ENCODE measurements around the gene ZNF91. TPM values are rescaled to one million over a fixed set of nuclear protein-coding genes. Genes with fewer than 3 reads are reported as not detected.
"Not testable (repeated sequence)": the region's sequence is repeated elsewhere in the genome, so short reads cannot be mapped to it uniquely, and the experiment has no call there.

The ZNF91 gene
- total and polyA plus RNA-seq, 8 donors, result 6.4 to 139 (median 110) TPM

GRCh38 chr19:23318941-23319340 is 76.3 kb downstream of the ZNF91 start:
- 90 to 100% (median 100%) methylated on average over 1 to 2 of the region's 2 CpGs for WGBS, 5 donors
- intact Hi-C loops (cut with DNase I; ENCODE audit: low total_unique reads); DNase-seq; H3K27ac ChIP-seq; H3K4me1 ChIP-seq; H3K27me3 ChIP-seq; H3K4me3 ChIP-seq; H3K36me3 ChIP-seq: not testable (repeated sequence)
- H3K9me3 ChIP-seq, result peaks cover 0 to 51% (median 20%) of the 10 kb centered on the region in 4 donors

- DNase-seq, result no peak
- no peaks in the 10 kb centered on the region for H3K36me3 ChIP-seq
- intact Hi-C loops (cut with DNase I; ENCODE audit: low total_unique reads), result no loop called here
- H3K27me3 ChIP-seq, result no peaks in the 10 kb centered on the region
- no peak for TF ChIP-seq POLR2AphosphoS5 (IDR thresholded peaks at IDR 0.05)
- TF ChIP-seq EP300 (IDR thresholded peaks at IDR 0.05), result no peak
- no peak for TF ChIP-seq POLR2A (IDR thresholded peaks at IDR 0.05)
- no peak for TF ChIP-seq CTCF (IDR thresholded peaks at IDR 0.05)
- no peak overlapping the region for H3K4me3 ChIP-seq
- no peak overlapping the region for H3K27ac ChIP-seq
- H3K4me1 ChIP-seq, result no peaks in the 10 kb centered on the region
- peaks cover 0 to 43% (median 16%) of the 10 kb centered on the region in 4 donors for H3K9me3 ChIP-seq
- 91 to 100% (median 95%) methylated on average over 1 of the region's 1 CpG for WGBS, 5 donors
Observed at GRCh38 chr19:23318143-23318542, 77.1 kb downstream of the ZNF91 start.

GRCh38 chr19:23315286-23315685 is 80.0 kb downstream of the ZNF91 start:
- WGBS, 5 donors, result 66 to 80% (median 76%) methylated on average over 2 of the region's 2 CpGs
- intact Hi-C loops (cut with DNase I; ENCODE audit: low total_unique reads), result no loop called here
- H3K9me3 ChIP-seq, result peaks cover 0 to 50% (median 15%) of the 10 kb centered on the region in 4 donors

GRCh38 chr19:23314505-23315251 is 80.6 kb downstream of the ZNF91 start:
- DNase-seq, result no peak
- no peaks in the 10 kb centered on the region for H3K27me3 ChIP-seq
- intact Hi-C loops (cut with DNase I; ENCODE audit: low total_unique reads), result no loop called here

More at GRCh38 chr19:23315286-23315685, 80.0 kb downstream of the ZNF91 start:
- H3K27me3 ChIP-seq, result no peaks in the 10 kb centered on the region
- no peak for DNase-seq
- no peak overlapping the region for H3K4me3 ChIP-seq
- H3K36me3 ChIP-seq, result no peaks in the 10 kb centered on the region
- no peaks in the 10 kb centered on the region for H3K4me1 ChIP-seq
- no peak overlapping the region for H3K27ac ChIP-seq
- TF ChIP-seq POLR2AphosphoS5 (IDR thresholded peaks at IDR 0.05) (no peak), POLR2A (IDR thresholded peaks at IDR 0.05) (no peak), EP300 (IDR thresholded peaks at IDR 0.05) (no peak), CTCF (IDR thresholded peaks at IDR 0.05) (no peak)

More at GRCh38 chr19:23314505-23315251, 80.6 kb downstream of the ZNF91 start:
- Histone ChIP-seq H3K36me3 (no peaks in the 10 kb centered on the region), H3K27ac (no peak overlapping the region), H3K4me1 (no peaks in the 10 kb centered on the region), H3K9me3 (peaks cover 0 to 46% (median 14%) of the 10 kb centered on the region in 4 donors), H3K4me3 (no peak overlapping the region)
- WGBS, 5 donors, result 77 to 88% (median 83%) methylated on average over 4 of the region's 4 CpGs
- TF ChIP-seq CTCF (IDR thresholded peaks at IDR 0.05) (no peak), POLR2A (IDR thresholded peaks at IDR 0.05) (no peak), EP300 (IDR thresholded peaks at IDR 0.05) (no peak), POLR2AphosphoS5 (IDR thresholded peaks at IDR 0.05) (no peak)
